HepG2 (cell line): Measurements from ENCODE around the gene TAGLN2. TPM values are rescaled to one million over a fixed set of nuclear protein-coding genes. Genes with fewer than 3 reads are reported as not detected.

ENCODE experiments used
- ATF7 ChIP-seq, 2 experiments: fragments of 450-650 bp in 1 of 2; sonication (generic) in 1 of 2; formaldehyde crosslinking in 1 of 2; IDR thresholded peaks; 2 replicates each; pipeline versions ENCODE4 v1.4.0 to v1.6.1; 2016 to 2020; ENCODE audit warnings: antibody characterized with exemption in 1 of 2, mild to moderate bottlenecking in 1 of 2, missing genetic modification reagents in 1 of 2
- ELF4 ChIP-seq: sonication (generic); formaldehyde crosslinking; IDR thresholded peaks from 2 replicates; pipeline ENCODE4 v1.5.0; 2020; ENCODE audit warnings: missing genetic modification reagents, mild to moderate bottlenecking, moderate library complexity, borderline replicate concordance
- KAT8 ChIP-seq: IDR thresholded peaks from 2 replicates; pipeline ENCODE4 v1.6.1; 2016; ENCODE audit warnings: missing genetic modification reagents, missing compliant biosample characterization
- KDM5A ChIP-seq: fragments of 200-600 bp; sonication (generic); IDR thresholded peaks from 2 replicates; pipeline ENCODE4 v1.7.0; 2018; ENCODE audit warnings: antibody characterized with exemption, mild to moderate bottlenecking, low read length, borderline replicate concordance
- NPAS2 ChIP-seq: sonication (generic); formaldehyde crosslinking; IDR thresholded peaks from 2 replicates; pipeline ENCODE4 v1.8.0; 2022; ENCODE audit warnings: mild to moderate bottlenecking, missing genetic modification reagents, borderline replicate concordance
- RXRB ChIP-seq: IDR thresholded peaks from 2 replicates; pipeline ENCODE4 v1.6.1; 2016; ENCODE audit warnings: borderline replicate concordance, missing genetic modification reagents, missing compliant biosample characterization
- SETDB1 ChIP-seq: sonication (generic); formaldehyde crosslinking; IDR thresholded peaks from 2 replicates; pipeline ENCODE4 v1.5.1; 2020; ENCODE audit warnings: missing genetic modification reagents, mild to moderate bottlenecking, borderline replicate concordance
- SP2 ChIP-seq: sonication (generic); formaldehyde crosslinking; IDR thresholded peaks from 2 replicates; pipeline ENCODE4 v1.5.1; 2020; ENCODE audit warnings: mild to moderate bottlenecking, missing genetic modification reagents
- STAT5B ChIP-seq: sonication (generic); formaldehyde crosslinking; IDR thresholded peaks from 2 replicates; pipeline ENCODE4 v1.4.0; 2020; ENCODE audit warnings: missing genetic modification reagents
- TRIM24 ChIP-seq: sonication (generic); formaldehyde crosslinking; IDR thresholded peaks from 2 replicates; pipeline ENCODE4 v1.8.0; 2022; ENCODE audit warnings: mild to moderate bottlenecking, missing genetic modification reagents
- ZFP41 ChIP-seq: sonication (generic); formaldehyde crosslinking; IDR thresholded peaks from 2 replicates; pipeline ENCODE4 v1.4.0; 2020; ENCODE audit warnings: mild to moderate bottlenecking, missing genetic modification reagents, borderline replicate concordance
- polyA plus RNA-seq, 8 experiments: library from polyadenylated mRNA; depleted of rRNA in 3 of 8; stranded (reverse) in 7 of 8; unstranded in 1 of 8; fragments of >200 nt; fragmentation: Illumina TruSeq in 4 of 8; extraction: Trizol in 4 of 8; gene quantifications; 2 replicates each; pipeline versions ENCODE4 v1.2.1 to v1.2.3, GENCODE V29; 2011 to 2016; ENCODE audit warnings: low read depth in 4 of 8, missing spikeins in 1 of 8, mixed read lengths in 1 of 8; ENCODE audit not compliant: insufficient read depth in 1 of 8
- total RNA-seq, 5 experiments: library from RNA; depleted of rRNA; stranded (reverse); fragments of >200 nt; fragmentation: Illumina TruSeq; extraction: Trizol; gene quantifications; 2 replicates each; pipeline ENCODE4 v1.2.3, GENCODE V29; 2016; ENCODE audit warnings: low read depth in 1 of 5
- TF ChIP-seq, protein P1 (sequence below): sonication (generic); formaldehyde crosslinking; IDR thresholded peaks from 2 replicates; pipeline ENCODE4 v1.8.0; 2022; ENCODE audit warnings: mild to moderate bottlenecking, missing genetic modification reagents, borderline replicate concordance
- TF ChIP-seq, protein P2 (sequence below), 2 experiments: sonication (generic) in 1 of 2; formaldehyde crosslinking in 1 of 2; IDR thresholded peaks; 2 replicates each; pipeline versions ENCODE4 v1.6.1 to v1.9.0; 2014 to 2022; ENCODE audit warnings: antibody characterized with exemption in 1 of 2, borderline replicate concordance in 1 of 2, inconsistent platforms in 1 of 2, low read depth in 1 of 2, missing genetic modification reagents in 1 of 2
- TF ChIP-seq, protein P3 (sequence below): sonication (generic); formaldehyde crosslinking; IDR thresholded peaks from 2 replicates; pipeline ENCODE4 v1.4.0; 2020; ENCODE audit warnings: missing genetic modification reagents, mild to moderate bottlenecking, borderline replicate concordance
- TF ChIP-seq, protein P4 (sequence below): sonication (generic); formaldehyde crosslinking; IDR thresholded peaks from 2 replicates; pipeline ENCODE4 v1.4.0; 2020; ENCODE audit warnings: missing genetic modification reagents

TAGLN2 gene
- total and polyA plus RNA-seq, 2 of the 13 experiments (the other 11 are each of a cell fraction or from before 2014, with no cell fraction given): 6.7 to 17.2 TPM

- 0 out of 2 replicates have a peak, but pooled peaks have one; percentile 14 for TF ChIP-seq TRIM24 (CRISPR knock-in tag)
- no peak for TF ChIP-seq SETDB1 (CRISPR knock-in tag)
- TF ChIP-seq ZFP41 (CRISPR knock-in tag): no peak
- TF ChIP-seq, protein P1, sequence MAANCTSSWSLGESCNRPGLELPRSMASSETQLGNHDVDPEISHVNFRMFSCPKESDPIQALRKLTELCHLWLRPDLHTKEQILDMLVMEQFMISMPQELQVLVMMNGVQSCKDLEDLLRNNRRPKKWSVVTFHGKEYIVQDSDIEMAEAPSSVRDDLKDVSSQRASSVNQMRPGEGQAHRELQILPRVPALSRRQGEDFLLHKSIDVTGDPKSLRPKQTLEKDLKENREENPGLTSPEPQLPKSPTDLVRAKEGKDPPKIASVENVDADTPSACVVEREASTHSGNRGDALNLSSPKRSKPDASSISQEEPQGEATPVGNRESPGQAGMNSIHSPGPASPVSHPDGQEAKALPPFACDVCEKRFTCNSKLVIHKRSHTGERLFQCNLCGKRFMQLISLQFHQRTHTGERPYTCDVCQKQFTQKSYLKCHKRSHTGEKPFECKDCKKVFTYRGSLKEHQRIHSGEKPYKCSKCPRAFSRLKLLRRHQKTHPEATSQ: no peak
- TF ChIP-seq, protein P2, sequence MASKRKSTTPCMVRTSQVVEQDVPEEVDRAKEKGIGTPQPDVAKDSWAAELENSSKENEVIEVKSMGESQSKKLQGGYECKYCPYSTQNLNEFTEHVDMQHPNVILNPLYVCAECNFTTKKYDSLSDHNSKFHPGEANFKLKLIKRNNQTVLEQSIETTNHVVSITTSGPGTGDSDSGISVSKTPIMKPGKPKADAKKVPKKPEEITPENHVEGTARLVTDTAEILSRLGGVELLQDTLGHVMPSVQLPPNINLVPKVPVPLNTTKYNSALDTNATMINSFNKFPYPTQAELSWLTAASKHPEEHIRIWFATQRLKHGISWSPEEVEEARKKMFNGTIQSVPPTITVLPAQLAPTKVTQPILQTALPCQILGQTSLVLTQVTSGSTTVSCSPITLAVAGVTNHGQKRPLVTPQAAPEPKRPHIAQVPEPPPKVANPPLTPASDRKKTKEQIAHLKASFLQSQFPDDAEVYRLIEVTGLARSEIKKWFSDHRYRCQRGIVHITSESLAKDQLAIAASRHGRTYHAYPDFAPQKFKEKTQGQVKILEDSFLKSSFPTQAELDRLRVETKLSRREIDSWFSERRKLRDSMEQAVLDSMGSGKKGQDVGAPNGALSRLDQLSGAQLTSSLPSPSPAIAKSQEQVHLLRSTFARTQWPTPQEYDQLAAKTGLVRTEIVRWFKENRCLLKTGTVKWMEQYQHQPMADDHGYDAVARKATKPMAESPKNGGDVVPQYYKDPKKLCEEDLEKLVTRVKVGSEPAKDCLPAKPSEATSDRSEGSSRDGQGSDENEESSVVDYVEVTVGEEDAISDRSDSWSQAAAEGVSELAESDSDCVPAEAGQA (IDR thresholded peaks at IDR 0.05; ENCODE audit: low read depth): no peak
- TF ChIP-seq, protein P2 (CRISPR knock-in tag; IDR thresholded peaks at IDR 0.05; ENCODE audit: borderline replicate concordance): no peak
- no peak for TF ChIP-seq ATF7 (IDR thresholded peaks at IDR 0.05)
- TF ChIP-seq ATF7 (CRISPR knock-in tag; IDR thresholded peaks at IDR 0.05): no peak
- no peak for TF ChIP-seq STAT5B (CRISPR knock-in tag)
- no peak for TF ChIP-seq ELF4 (CRISPR knock-in tag)
- TF ChIP-seq SP2 (CRISPR knock-in tag): no peak
- peak; percentile 64; the same call in 1 of the 2 replicates for TF ChIP-seq KAT8 (CRISPR knock-in tag)
- no peak for TF ChIP-seq KDM5A
- TF ChIP-seq, protein P3, sequence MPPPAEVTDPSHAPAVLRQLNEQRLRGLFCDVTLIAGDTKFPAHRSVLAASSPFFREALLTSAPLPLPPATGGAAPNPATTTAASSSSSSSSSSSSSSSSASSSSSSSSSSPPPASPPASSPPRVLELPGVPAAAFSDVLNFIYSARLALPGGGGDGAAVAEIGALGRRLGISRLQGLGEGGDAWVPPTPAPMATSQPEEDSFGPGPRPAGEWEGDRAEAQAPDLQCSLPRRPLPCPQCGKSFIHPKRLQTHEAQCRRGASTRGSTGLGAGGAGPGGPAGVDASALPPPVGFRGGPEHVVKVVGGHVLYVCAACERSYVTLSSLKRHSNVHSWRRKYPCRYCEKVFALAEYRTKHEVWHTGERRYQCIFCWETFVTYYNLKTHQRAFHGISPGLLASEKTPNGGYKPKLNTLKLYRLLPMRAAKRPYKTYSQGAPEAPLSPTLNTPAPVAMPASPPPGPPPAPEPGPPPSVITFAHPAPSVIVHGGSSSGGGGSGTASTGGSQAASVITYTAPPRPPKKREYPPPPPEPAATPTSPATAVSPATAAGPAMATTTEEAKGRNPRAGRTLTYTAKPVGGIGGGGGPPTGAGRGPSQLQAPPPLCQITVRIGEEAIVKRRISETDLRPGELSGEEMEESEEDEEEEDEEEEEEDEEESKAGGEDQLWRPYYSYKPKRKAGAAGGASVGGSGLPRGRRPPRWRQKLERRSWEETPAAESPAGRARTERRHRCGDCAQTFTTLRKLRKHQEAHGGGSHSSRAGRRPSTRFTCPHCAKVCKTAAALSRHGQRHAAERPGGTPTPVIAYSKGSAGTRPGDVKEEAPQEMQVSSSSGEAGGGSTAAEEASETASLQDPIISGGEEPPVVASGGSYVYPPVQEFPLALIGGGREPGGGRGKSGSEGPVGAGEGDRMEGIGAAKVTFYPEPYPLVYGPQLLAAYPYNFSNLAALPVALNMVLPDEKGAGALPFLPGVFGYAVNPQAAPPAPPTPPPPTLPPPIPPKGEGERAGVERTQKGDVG (CRISPR knock-in tag): no peak
- TF ChIP-seq, protein P4, sequence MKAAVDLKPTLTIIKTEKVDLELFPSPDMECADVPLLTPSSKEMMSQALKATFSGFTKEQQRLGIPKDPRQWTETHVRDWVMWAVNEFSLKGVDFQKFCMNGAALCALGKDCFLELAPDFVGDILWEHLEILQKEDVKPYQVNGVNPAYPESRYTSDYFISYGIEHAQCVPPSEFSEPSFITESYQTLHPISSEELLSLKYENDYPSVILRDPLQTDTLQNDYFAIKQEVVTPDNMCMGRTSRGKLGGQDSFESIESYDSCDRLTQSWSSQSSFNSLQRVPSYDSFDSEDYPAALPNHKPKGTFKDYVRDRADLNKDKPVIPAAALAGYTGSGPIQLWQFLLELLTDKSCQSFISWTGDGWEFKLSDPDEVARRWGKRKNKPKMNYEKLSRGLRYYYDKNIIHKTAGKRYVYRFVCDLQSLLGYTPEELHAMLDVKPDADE: no peak
- no peak for TF ChIP-seq NPAS2 (CRISPR knock-in tag)
- peak; percentile 88 for TF ChIP-seq RXRB (CRISPR knock-in tag)
Measured at GRCh38 chr1:159970932-159971342, 45.6 kb upstream of the TAGLN2 start (continued).
